ENCODE results near the gene ALOX5. TPM values are rescaled to one million over a fixed set of nuclear protein-coding genes. Genes with fewer than 3 reads are reported as not detected.

The ALOX5 gene
- total RNA-seq, 1 experiment from 2014 or later, result 6.1 TPM

- ChIA-PET RAD21 (ENCODE audit: low non-redundant PET in 1 of 2, low total read pairs in 2 of 2, uncharacterized antibody in 2 of 2, unreplicated experiment in 2 of 2) (no interaction called here), POLR2A (no interaction called here), CTCF (no interaction called here)
- TF ChIP-seq FOSL1 (IDR thresholded peaks at IDR 0.05; ENCODE audit: low read depth), result peak; percentile 53
- peak; percentile 71 for TF ChIP-seq MAX (IDR thresholded peaks at IDR 0.05)
- TF ChIP-seq TCF7L2 (IDR thresholded peaks at IDR 0.05; ENCODE audit: borderline replicate concordance, extremely low read depth, insufficient read depth, insufficient read length), result peak; percentile 10
- TF ChIP-seq POLR2A (IDR thresholded peaks at IDR 0.05; ENCODE audit: borderline replicate concordance, extremely low read depth, insufficient read depth, insufficient read length), result no peak
- TF ChIP-seq EZH2 (IDR thresholded peaks at IDR 0.05), result no peak
- peak; percentile 69 for TF ChIP-seq JUND (IDR thresholded peaks at IDR 0.05)
- peak overlapping the region; percentile 50 for H3K4me2 ChIP-seq (ENCODE audit: low read length)
- no peaks in the 10 kb centered on the region for H3K79me2 ChIP-seq (ENCODE audit: insufficient read depth, low read length)
- H3K9me3 ChIP-seq (ENCODE audit: control insufficient read depth in 1 of 2, insufficient read depth in 1 of 2, low read depth in 1 of 2, low read length in 2 of 2), result no peaks in the 10 kb centered on the region
- BruUV-seq (replicated peaks), result no TSS peak
- no peaks in the 10 kb centered on the region for H3K9me2 ChIP-seq (ENCODE audit: insufficient read depth)
- H3K36me3 ChIP-seq (ENCODE audit: control insufficient read depth in 1 of 2, insufficient read depth in 2 of 2, low read length in 2 of 2), result no peaks in the 10 kb centered on the region
- no peak overlapping the region for H3K4me3 ChIP-seq (replicated peaks in 1 of 2; ENCODE audit: low read depth in 1 of 2, low read length in 2 of 2)
- H3K27me3 ChIP-seq (ENCODE audit: insufficient read depth, low read length), result no peaks in the 10 kb centered on the region
- H3K27ac ChIP-seq (ENCODE audit: low read depth, low read length), result peak overlapping the region; percentile 13; the same call in 1 of the 2 replicates
- H3K4me1 ChIP-seq (ENCODE audit: control insufficient read depth in 1 of 2, insufficient read depth in 2 of 2, low read length in 2 of 2), result peaks cover 11 to 15% of the 10 kb centered on the region in 2 experiments
- intact Hi-C loops (cut with micrococcal nuclease), result no loop called here
- no peak overlapping the region for H3K9ac ChIP-seq (ENCODE audit: low read length)
- no peaks in the 10 kb centered on the region for H4K20me1 ChIP-seq (ENCODE audit: insufficient read depth)
- DNase-seq (ENCODE audit: low read depth, low spot score) (peak; percentile 12), ATAC-seq (peak; percentile 91)
- no peak overlapping the region for H2AFZ ChIP-seq (ENCODE audit: low read depth, low read length, poor library complexity, severe bottlenecking)
Observed at GRCh38 chr10:45425621-45426563, 51.9 kb downstream of the ALOX5 start.

GRCh38 chr10:45427262-45427969, 53.4 kb downstream of the ALOX5 start:
- CTCF ChIA-PET, result no interaction called here
- ATAC-seq (no peak), DNase-seq (ENCODE audit: low read depth, low spot score) (no peak)
- Histone ChIP-seq H3K27me3 (ENCODE audit: insufficient read depth, low read length) (no peaks in the 10 kb centered on the region), H2AFZ (ENCODE audit: low read depth, low read length, poor library complexity, severe bottlenecking) (no peak overlapping the region), H3K9me3 (ENCODE audit: control insufficient read depth in 1 of 2, insufficient read depth in 1 of 2, low read depth in 1 of 2, low read length in 2 of 2) (no peaks in the 10 kb centered on the region), H3K36me3 (ENCODE audit: control insufficient read depth in 1 of 2, insufficient read depth in 2 of 2, low read length in 2 of 2) (no peaks in the 10 kb centered on the region), H3K27ac (ENCODE audit: low read depth, low read length) (no peak overlapping the region), H3K9me2 (ENCODE audit: insufficient read depth) (no peaks in the 10 kb centered on the region), H3K79me2 (ENCODE audit: insufficient read depth, low read length) (no peaks in the 10 kb centered on the region), H3K4me3 (replicated peaks in 1 of 2; ENCODE audit: low read depth in 1 of 2, low read length in 2 of 2) (no peak overlapping the region), H3K4me2 (ENCODE audit: low read length) (no peak overlapping the region), H3K4me1 (ENCODE audit: control insufficient read depth in 1 of 2, insufficient read depth in 2 of 2, low read length in 2 of 2) (peaks cover 11 to 15% of the 10 kb centered on the region in 2 experiments), H3K9ac (ENCODE audit: low read length) (no peak overlapping the region), H4K20me1 (ENCODE audit: insufficient read depth) (no peaks in the 10 kb centered on the region)
- TF ChIP-seq EGR1 (IDR thresholded peaks at IDR 0.05; ENCODE audit: low read depth) (no peak), FOSL1 (IDR thresholded peaks at IDR 0.05; ENCODE audit: low read depth) (no peak), ELF1 (IDR thresholded peaks at IDR 0.05; ENCODE audit: borderline replicate concordance, low read depth) (no peak)
- RAD21 ChIA-PET (ENCODE audit: low non-redundant PET in 1 of 2, low total read pairs in 2 of 2, uncharacterized antibody in 2 of 2, unreplicated experiment in 2 of 2), result no interaction called here
- intact Hi-C loops (cut with micrococcal nuclease), result no loop called here
- no TSS peak for BruUV-seq (replicated peaks)
- POLR2A ChIA-PET, result no interaction called here

All from HCT116 (cell line).